ENCODE results near the gene KRT17.

KRT17 gene

GRCh38 chr17:41624208-41625101 is at the start of gene KRT17:
Gene KRT17, minus strand, starts transcription at chr17:41624575. Its CDS starts 66 bp downstream, at chr17:41624509.
- peak; percentile 10 for DNase-seq

GRCh38 chr17:41672153-41672552 is 47.8 kb upstream of the KRT17 start:
- no peak for DNase-seq

- no peak for DNase-seq
Measured at GRCh38 chr17:41667280-41668041, 43.1 kb upstream of the KRT17 start.

- peak; percentile 72 for DNase-seq
Measured at GRCh38 chr17:41666708-41667279, 42.4 kb upstream of the KRT17 start.

- peak; percentile 78 for DNase-seq
Measured at GRCh38 chr17:41666237-41666641, 41.9 kb upstream of the KRT17 start.

- peak; percentile 89 for DNase-seq
Measured at GRCh38 chr17:41665566-41666236, 41.3 kb upstream of the KRT17 start.

GRCh38 chr17:41664587-41665565 is 40.5 kb upstream of the KRT17 start:
- DNase-seq: no peak

- no peak for DNase-seq
Measured at GRCh38 chr17:41664172-41664457, 39.7 kb upstream of the KRT17 start.

GRCh38 chr17:41663451-41664171 is 39.2 kb upstream of the KRT17 start:
- DNase-seq: no peak

- no peak for DNase-seq
Measured at GRCh38 chr17:41660221-41660711, 35.9 kb upstream of the KRT17 start.

GRCh38 chr17:41659427-41660212 is 35.2 kb upstream of the KRT17 start:
- DNase-seq: no peak

- no peak for DNase-seq
Measured at GRCh38 chr17:41658846-41659245, 34.5 kb upstream of the KRT17 start.

- no peak for DNase-seq
Measured at GRCh38 chr17:41657936-41658335, 33.6 kb upstream of the KRT17 start.

- DNase-seq: no peak
Measured at GRCh38 chr17:41657176-41657754, 32.9 kb upstream of the KRT17 start.

GRCh38 chr17:41656249-41657023 is 32.1 kb upstream of the KRT17 start:
- DNase-seq: no peak

- DNase-seq: no peak
Measured at GRCh38 chr17:41655611-41656111, 31.3 kb upstream of the KRT17 start.

- DNase-seq: no peak
Measured at GRCh38 chr17:41654678-41655607, 30.6 kb upstream of the KRT17 start.

All from NCI-H1436 (cell line).